DND-41 (cell line): ENCODE results near the gene PBX3.

Experiments
- ATAC-seq: fragments of 200-7000 bp; cut with Tn5 transposase; 3 replicates; pipeline ENCODE4 v1.9.1; 2021; ENCODE audit warnings: low read depth; ENCODE audit not compliant: insufficient read depth
- DNase-seq: peaks from one replicate; pipeline ENCODE4 v3.0.0-alpha.2; 2020
- H2AFZ ChIP-seq: 2 replicates; pipeline ENCODE4 v1.6.0; 2012; ENCODE audit warnings: low read depth, low read length
- H3K27ac ChIP-seq: 2 replicates; pipeline ENCODE4 v1.5.1; 2012; ENCODE audit warnings: low read length, inconsistent platforms
- H3K27me3 ChIP-seq: fragments of 200-600 bp; sonication (generic); 2 replicates; pipeline ENCODE4 v1.6.0; 2012; ENCODE audit warnings: low read length, mild to moderate bottlenecking, inconsistent platforms; ENCODE audit not compliant: insufficient read depth, poor library complexity
- H3K36me3 ChIP-seq: 2 replicates; pipeline ENCODE4 v1.5.1; 2012; ENCODE audit warnings: low read length, inconsistent platforms; ENCODE audit not compliant: insufficient read depth
- H3K4me1 ChIP-seq: 2 replicates; pipeline ENCODE4 v1.5.1; 2012; ENCODE audit warnings: mild to moderate bottlenecking, low read length; ENCODE audit not compliant: insufficient read depth
- H3K4me2 ChIP-seq: 2 replicates; pipeline ENCODE4 v1.6.0; 2012; ENCODE audit warnings: mild to moderate bottlenecking, moderate library complexity, low read length, inconsistent platforms; ENCODE audit not compliant: insufficient read depth
- H3K4me3 ChIP-seq, 2 experiments: fragments of 200-600 bp in 1 of 2; shearing (Covaris generic) in 1 of 2; 2 replicates each; pipeline ENCODE4 v1.5.1; 2012 to 2016; ENCODE audit warnings: inconsistent platforms in 2 of 2, low read length in 2 of 2, mild to moderate bottlenecking in 2 of 2, low read depth in 1 of 2, moderate library complexity in 1 of 2
- H3K79me2 ChIP-seq: 2 replicates; pipeline ENCODE4 v1.6.0; 2012; ENCODE audit warnings: low read length, inconsistent platforms; ENCODE audit not compliant: insufficient read depth
- H3K9ac ChIP-seq: 2 replicates; pipeline ENCODE4 v1.6.0; 2012; ENCODE audit warnings: low read depth, mild to moderate bottlenecking, inconsistent platforms, low read length, moderate library complexity
- H3K9me3 ChIP-seq: 2 replicates; pipeline ENCODE4 v1.5.1; 2012; ENCODE audit warnings: low read length, moderate library complexity, mild to moderate bottlenecking, inconsistent platforms; ENCODE audit not compliant: insufficient read depth, severe bottlenecking
- H4K20me1 ChIP-seq: 2 replicates; pipeline ENCODE4 v1.6.0; 2012; ENCODE audit warnings: low read length; ENCODE audit not compliant: insufficient read depth
- EZH2 ChIP-seq: IDR thresholded peaks from 3 replicates; pipeline ENCODE4 v1.6.1; 2012; ENCODE audit warnings: borderline replicate concordance, low read depth, mild to moderate bottlenecking, moderate library complexity, low read length, inconsistent platforms; ENCODE audit not compliant: severe bottlenecking
- TF ChIP-seq, protein P1 (sequence below): IDR thresholded peaks from 2 replicates; pipeline ENCODE4 v1.5.1; 2012; ENCODE audit warnings: borderline replicate concordance, low read length, moderate library complexity, mild to moderate bottlenecking; ENCODE audit not compliant: poor library complexity, severe bottlenecking; ENCODE audit errors: extremely low read depth

PBX3 gene

GRCh38 chr9:125797930-125798329, 50.8 kb downstream of the PBX3 start:
- peaks cover 5% of the 10 kb centered on the region; the same call in 1 of the 2 replicates for H3K36me3 ChIP-seq
- H3K9me3 ChIP-seq = no peaks in the 10 kb centered on the region
- no peaks in the 10 kb centered on the region for H3K27me3 ChIP-seq
- H3K79me2 ChIP-seq = no peaks in the 10 kb centered on the region
- no peak overlapping the region for H3K4me2 ChIP-seq
- H3K4me1 ChIP-seq = no peaks in the 10 kb centered on the region
- no peaks in the 10 kb centered on the region for H4K20me1 ChIP-seq
- no peak overlapping the region for H3K27ac ChIP-seq
- no peak overlapping the region for H3K9ac ChIP-seq
- ATAC-seq (no peak), DNase-seq (no peak)
- H2AFZ ChIP-seq = no peak overlapping the region
- H3K4me3 ChIP-seq = no peak overlapping the region
- TF ChIP-seq, protein P1, sequence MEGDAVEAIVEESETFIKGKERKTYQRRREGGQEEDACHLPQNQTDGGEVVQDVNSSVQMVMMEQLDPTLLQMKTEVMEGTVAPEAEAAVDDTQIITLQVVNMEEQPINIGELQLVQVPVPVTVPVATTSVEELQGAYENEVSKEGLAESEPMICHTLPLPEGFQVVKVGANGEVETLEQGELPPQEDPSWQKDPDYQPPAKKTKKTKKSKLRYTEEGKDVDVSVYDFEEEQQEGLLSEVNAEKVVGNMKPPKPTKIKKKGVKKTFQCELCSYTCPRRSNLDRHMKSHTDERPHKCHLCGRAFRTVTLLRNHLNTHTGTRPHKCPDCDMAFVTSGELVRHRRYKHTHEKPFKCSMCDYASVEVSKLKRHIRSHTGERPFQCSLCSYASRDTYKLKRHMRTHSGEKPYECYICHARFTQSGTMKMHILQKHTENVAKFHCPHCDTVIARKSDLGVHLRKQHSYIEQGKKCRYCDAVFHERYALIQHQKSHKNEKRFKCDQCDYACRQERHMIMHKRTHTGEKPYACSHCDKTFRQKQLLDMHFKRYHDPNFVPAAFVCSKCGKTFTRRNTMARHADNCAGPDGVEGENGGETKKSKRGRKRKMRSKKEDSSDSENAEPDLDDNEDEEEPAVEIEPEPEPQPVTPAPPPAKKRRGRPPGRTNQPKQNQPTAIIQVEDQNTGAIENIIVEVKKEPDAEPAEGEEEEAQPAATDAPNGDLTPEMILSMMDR = no peak
- no peak for TF ChIP-seq EZH2

DNA sequence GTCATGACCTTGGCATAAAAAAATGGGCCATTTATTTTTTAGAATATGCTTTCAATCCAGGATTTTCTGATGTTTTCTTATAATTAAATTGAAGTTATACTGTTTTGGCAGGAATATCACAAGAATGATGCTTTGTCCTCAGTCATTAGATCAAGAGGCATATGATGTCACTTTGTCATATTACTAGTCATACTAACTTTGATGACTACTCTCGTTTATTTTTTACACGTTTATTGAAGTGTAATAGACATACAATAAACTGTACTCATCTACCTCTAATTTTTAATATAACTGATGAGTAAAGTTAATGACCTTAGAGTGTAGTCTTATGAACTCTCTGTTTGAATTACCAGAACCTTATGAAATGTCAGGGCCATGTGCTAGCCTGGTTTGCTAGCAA, 56.4 kb downstream of the PBX3 start:
- H3K4me3 ChIP-seq = no peak overlapping the region
- no peak overlapping the region for H3K4me2 ChIP-seq
- no peaks in the 10 kb centered on the region; the same call in 1 of the 2 replicates for H3K79me2 ChIP-seq
- no peak for TF ChIP-seq EZH2
- TF ChIP-seq, protein P1 = no peak
- no peaks in the 10 kb centered on the region for H3K4me1 ChIP-seq
- no peaks in the 10 kb centered on the region for H3K9me3 ChIP-seq
- no peak overlapping the region for H3K9ac ChIP-seq
- no peaks in the 10 kb centered on the region; the same call in 1 of the 2 replicates for H4K20me1 ChIP-seq
- DNase-seq = no peak
- peaks cover 5% of the 10 kb centered on the region; the same call in 1 of the 2 replicates for H3K36me3 ChIP-seq
- H3K27me3 ChIP-seq = no peaks in the 10 kb centered on the region
- no peak for ATAC-seq
- no peak overlapping the region for H3K27ac ChIP-seq
- no peak overlapping the region for H2AFZ ChIP-seq

- H3K4me1 ChIP-seq = no peaks in the 10 kb centered on the region
- no peak overlapping the region for H3K4me3 ChIP-seq
- no peak overlapping the region for H3K4me2 ChIP-seq
- H3K9ac ChIP-seq = no peak overlapping the region
- DNase-seq (no peak), ATAC-seq (no peak)
- TF ChIP-seq EZH2 = no peak
- TF ChIP-seq, protein P1 = no peak
- no peaks in the 10 kb centered on the region for H3K9me3 ChIP-seq
- H3K79me2 ChIP-seq = no peaks in the 10 kb centered on the region; the same call in 1 of the 2 replicates
- peaks cover 5% of the 10 kb centered on the region; the same call in 1 of the 2 replicates for H3K36me3 ChIP-seq
- no peak overlapping the region for H2AFZ ChIP-seq
- no peak overlapping the region for H3K27ac ChIP-seq
- no peaks in the 10 kb centered on the region; the same call in 1 of the 2 replicates for H4K20me1 ChIP-seq
- no peaks in the 10 kb centered on the region for H3K27me3 ChIP-seq
These were observed 57.9 kb downstream of the PBX3 start for GRCh38 chr9:125805057-125805456.

- peaks cover 5% of the 10 kb centered on the region; the same call in 1 of the 2 replicates for H3K36me3 ChIP-seq
- H3K4me3 ChIP-seq = no peak overlapping the region
- H3K79me2 ChIP-seq = no peaks in the 10 kb centered on the region; the same call in 1 of the 2 replicates
- TF ChIP-seq, protein P1 = no peak
- no peak for TF ChIP-seq EZH2
- H2AFZ ChIP-seq = no peak overlapping the region
- H4K20me1 ChIP-seq = no peaks in the 10 kb centered on the region; the same call in 1 of the 2 replicates
- H3K4me2 ChIP-seq = no peak overlapping the region
- DNase-seq (no peak), ATAC-seq (no peak)
- H3K27ac ChIP-seq = no peak overlapping the region
- no peaks in the 10 kb centered on the region for H3K9me3 ChIP-seq
- H3K4me1 ChIP-seq = no peaks in the 10 kb centered on the region
- H3K9ac ChIP-seq = no peak overlapping the region
- no peaks in the 10 kb centered on the region for H3K27me3 ChIP-seq
These were observed 58.4 kb downstream of the PBX3 start for GRCh38 chr9:125805586-125805985.
